Measurements from ENCODE around the gene RDH13.
A peak's percentile ranks its signal among the peaks of the same experiment; 100 is the strongest.
"Not testable (repeated sequence)": the region's sequence is repeated elsewhere in the genome, so short reads cannot be mapped to it uniquely, and the experiment has no call there.

The RDH13 gene, protein sequence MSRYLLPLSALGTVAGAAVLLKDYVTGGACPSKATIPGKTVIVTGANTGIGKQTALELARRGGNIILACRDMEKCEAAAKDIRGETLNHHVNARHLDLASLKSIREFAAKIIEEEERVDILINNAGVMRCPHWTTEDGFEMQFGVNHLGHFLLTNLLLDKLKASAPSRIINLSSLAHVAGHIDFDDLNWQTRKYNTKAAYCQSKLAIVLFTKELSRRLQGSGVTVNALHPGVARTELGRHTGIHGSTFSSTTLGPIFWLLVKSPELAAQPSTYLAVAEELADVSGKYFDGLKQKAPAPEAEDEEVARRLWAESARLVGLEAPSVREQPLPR

DNA sequence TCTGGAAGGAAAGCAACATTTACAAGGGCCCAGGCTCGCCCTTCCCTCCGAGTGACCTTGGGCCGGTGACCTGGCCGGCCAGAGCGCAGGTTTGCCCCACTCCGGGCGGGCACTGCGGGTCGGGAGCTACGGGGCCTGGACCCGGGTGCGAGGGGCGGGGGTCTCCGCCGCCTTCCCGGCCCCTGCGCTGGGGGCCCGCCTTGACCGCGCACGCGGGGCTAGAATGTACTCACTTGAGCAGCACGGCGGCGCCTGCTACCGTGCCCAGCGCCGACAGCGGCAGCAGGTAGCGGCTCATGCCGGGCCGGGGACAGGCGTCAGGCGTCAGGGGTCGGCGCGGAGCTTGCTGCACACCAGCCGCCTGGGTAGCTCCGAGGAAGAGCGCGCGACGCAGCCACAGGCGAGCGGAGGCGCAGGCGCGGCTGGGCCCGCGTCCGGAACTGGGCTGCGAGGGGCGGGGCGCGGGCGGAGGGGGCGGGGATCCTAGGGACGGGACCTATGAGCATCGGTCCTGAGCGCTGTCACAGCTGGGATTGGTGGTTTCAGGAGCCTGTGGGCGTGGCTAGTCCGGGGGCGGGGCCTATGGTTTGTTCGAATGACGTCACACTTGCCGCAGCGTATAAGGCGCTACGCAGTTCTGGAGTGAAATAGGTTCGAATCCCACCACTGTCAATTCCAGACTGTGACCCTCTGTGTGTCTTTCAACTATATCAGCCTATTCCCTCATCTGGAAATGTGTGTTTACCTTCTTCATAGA is at the start of gene RDH13:
TSS of gene RDH13 (minus strand) at position 414 of the 757 bp plus-strand sequence. CDS start at position 298, 116 bp downstream.
- peak; percentile 71 to 73 for DNase-seq

DNA sequence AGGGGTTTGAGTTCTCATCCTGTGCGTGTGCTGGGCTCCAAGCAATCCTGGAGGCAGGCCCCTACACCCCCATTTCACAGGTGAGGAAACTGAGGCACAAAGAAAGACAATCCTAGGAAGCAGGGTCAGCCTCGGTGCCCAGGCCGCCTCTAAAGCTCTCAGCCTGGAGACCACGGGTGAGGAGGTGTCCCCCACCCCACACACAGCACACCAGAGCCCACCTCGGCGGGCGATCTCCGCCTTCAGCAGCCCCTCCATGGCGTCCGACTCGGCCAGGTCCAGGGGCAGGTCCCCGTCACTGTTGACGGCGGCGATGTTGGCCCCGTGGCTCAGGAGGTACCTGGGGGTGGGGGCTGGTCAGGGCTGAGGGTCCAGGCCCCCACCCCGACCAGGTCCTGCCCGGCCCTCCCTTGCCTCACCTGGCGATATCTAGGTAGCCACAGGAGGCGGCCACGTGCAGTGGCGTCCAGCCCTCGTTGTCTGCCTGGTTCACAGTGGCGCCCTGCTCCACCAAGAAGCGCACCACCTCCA is 49.4 kb upstream of the RDH13 start:
- DNase-seq: no peak

DNA sequence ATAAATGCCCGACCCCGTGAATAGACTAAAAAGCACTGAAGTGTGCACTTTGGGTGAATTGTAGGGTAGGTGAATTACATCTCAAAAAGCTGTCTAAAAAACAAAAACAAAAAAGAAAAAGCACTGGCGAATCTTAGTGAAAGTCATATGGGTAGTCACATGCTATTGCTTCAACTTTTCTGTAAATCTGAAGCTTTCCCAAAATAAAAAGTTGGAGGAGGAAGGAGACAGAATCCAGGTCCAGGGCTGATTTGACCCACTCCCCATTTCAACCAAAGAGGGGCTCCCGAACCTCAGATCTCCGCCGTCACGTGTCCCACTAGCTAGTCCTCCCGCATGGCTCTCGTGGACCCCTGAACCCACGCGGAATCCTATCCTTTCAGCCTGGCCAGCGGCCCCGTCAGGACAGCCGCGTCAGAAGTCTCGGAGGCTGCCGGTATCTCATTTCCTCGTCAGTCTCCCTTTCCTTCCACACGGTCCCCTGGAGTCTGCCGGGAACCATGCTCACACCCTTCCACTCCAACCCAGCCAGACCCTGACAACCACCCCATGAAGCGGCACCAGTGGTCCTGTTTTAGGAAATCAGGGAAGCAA is 48.4 kb upstream of the RDH13 start:
- DNase-seq: no peak

DNA sequence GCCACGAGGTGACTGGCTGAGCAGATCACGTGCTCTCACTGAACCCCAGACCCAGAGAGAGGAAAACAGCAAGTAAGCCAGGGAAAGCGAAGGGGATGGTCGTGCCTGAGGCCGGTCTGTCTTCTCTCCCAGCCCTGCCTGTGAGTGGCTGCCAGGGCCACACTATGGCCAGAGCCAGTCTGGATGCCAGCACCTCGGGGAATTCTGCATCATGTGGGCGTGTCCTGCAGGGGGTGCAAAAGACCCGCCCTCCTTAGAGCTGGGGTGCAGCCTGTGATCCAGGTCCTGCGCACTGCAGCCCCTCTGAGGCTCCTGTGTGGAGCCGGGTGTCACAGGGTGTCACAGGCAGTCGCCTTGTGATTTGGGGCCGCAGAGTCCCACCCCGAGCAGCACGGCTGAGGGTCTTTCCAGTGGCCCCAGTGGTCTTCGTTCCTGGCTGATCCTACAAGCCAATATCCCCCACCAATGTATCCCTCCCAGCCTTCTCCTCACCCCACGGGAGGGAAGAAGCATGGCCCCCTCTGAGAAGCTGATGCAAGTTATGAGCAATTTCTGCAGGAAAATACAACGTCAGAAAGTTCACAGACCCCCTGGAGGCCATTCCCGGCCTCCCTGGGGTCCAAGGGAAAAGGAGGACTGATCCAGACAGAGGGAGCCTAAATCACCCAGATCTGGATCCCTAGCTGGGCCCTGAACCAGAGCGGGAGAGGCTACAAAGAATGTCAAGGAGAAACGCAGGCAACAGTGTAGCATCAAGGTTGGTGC is 46.8 kb upstream of the RDH13 start:
- DNase-seq: no peak

DNA sequence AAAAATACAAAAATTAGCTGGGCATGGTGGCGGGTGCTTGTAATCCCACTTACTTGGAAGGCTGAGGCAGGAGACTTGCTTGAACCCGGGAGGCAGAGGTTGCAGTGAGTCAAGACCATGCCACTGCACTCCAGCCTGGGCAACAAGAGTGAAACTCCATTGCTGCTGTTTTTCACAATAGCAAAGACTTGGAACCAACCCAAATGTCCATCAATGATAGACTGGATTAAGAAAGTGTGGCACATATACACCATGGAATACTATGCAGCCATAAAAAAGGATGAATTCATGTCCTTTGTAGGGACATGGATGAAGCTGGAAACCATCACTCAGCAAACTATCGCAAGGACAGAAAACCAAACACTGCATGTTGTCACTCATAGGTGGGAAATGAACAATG is 44.3 kb upstream of the RDH13 start:
- not testable (repeated sequence) for DNase-seq

DNA sequence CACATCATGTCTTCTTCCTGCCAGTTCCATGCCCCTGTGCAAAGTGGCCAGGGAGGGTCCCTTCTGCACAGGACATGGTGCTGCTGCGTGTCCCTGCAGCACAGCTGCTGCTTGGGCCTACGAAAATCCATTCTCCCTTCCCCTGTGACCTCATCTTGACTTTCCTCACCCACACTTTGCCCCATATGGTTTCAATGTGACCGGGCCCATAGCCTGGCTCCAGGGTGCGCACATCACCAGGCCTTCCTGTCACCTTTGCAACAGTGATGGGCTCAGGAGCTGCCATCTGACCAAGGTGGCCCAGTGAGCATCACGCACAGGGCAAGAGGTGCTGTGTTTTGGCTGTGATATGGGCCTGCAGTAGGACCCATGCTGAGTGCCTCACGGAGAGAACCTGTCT is 43.6 kb upstream of the RDH13 start:
- no peak for DNase-seq

DNA sequence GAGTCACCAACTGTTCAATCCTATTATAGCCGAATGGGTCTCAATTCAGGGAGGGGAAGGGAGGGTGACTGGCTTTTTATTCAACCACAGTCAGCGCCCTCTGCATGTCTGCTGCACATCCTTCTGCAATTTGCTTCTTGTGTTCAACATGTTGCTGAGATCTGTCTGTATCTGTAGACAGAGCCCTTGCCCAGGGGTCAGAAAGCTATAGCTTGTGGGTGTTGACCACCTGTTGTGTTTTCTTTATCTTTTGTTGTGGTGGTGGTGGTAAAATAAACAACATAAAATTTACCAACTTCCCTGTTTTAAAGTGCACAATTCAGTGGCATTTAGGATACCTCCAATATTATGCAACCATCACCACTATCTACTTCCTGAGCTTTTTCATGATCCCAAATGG is 42.3 kb upstream of the RDH13 start:
- no peak for DNase-seq

DNA sequence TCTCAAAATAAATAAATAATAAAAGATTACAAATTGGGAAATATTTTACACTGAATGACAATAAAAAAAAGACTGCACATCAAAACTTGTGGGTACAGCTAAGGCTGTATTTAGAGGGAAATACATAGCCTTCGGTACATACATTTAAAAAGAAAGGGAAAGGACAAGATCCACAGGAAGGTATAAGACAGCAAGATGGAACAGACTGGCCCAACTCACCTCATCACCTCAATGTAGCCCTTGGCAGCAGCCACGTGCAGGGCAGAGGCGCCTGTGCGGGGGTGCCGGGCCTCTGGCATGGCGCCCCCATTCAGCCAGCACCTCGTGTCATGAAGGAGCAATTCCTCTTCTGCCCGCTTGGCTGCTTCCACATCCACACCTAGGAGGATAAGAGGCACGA is 40.2 kb upstream of the RDH13 start:
- no peak for DNase-seq

DNA sequence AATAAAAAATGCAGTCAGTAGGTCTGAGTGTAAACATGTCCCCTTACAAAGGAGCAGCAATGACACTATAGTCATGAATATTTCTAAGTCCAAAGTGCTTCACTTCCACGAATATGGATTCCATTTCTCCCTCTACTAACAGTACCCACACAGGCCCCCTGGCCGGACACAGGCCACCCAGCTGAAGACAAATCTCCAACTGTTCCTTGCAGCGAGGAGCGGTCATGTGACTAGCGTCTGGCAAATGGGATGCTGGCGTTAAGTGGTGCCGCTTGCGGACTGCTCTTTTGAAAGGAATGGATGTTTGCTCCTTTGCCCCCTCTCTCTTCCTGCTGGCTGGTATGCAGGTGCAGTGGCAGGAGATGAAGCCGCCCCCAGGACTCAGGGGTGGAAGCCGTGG is 38.3 kb upstream of the RDH13 start:
- peak in 1 of 2 donors; percentile 8 for DNase-seq

DNA sequence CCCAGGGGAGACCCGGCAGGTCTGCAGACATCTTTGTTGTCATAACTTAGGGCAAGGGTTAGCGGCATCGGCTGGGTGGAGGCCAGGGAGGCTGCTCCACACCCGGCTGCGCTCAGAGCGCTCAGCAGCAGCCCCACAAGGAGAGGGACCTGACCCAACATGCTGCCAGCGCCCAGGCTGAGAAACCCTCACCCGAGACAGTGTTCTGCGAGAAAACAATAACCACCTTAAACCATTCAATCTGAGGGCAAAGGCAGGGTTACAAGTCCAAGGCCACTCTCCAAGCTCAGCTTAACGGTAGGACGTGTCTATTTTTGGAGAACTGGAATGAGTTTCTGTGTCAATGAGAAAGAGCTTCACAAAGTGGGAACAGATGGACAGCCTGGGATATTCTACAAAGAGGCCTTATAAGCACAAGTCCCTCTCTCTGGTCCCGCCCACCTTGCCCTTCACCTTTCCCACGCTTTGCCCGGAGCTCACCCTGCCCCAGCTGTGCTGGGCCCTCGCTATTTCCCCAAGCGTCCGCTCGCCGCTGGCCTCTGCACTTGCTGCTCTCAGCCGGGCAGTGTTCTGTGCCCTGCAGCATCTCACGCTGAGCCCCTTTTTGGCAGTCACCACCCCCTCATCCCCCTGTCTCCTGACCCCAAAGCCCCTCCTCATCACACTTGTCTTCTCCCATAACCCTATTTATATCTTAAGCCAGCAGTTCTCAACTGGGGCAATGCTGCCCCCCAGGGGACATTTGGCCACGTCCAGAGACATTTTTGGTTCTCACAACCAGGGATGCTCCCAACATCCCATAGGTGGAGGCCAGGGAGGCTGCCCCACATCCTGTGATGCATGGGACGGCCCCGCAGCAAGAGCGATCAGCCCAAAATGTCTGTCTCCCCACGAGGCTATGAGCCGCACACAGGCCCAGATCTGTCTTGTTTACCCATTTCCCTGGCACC is 36.9 kb upstream of the RDH13 start:
- DNase-seq: no peak

DNA sequence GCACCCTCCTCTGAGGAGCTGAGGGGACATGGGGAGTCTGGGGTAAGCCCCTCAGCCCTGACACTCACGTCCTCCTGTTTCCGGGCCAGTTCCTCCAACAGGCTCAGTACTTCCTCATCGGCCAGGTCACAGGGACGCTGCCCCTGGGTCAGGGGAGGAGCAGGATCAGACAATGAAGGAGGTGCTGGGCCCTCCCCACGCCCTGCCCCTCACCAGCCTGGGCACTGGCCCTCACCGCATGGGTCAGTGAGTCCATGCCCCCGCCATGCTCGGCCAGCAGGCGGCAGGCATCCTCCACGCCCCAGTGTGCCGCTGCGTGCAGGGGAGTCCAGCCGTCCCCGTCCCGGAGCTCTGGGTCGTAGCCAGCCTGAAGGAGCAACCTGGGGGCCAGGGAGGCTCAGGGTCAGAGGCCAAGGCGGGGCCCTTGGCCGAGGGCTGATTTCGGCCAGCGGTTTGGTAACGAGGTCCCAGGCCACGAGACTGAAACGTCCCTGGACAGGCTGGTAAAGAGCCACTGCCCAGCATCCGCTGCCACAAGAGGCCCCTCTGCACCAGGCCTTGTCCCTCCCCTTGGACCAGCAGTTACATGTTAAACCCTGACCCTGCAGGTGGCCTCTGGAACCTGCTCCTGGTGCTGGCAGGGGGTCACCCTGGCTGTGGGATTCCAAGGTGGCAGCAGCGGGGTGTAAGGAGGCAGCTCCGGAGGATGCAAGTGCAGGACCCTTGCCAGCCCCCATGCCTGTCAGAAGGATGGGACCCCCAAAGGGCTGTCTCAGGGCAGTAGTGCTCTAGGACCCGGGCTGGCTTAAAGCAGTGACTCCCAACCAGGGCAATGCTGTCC is 36.0 kb upstream of the RDH13 start:
- no peak for DNase-seq

DNA sequence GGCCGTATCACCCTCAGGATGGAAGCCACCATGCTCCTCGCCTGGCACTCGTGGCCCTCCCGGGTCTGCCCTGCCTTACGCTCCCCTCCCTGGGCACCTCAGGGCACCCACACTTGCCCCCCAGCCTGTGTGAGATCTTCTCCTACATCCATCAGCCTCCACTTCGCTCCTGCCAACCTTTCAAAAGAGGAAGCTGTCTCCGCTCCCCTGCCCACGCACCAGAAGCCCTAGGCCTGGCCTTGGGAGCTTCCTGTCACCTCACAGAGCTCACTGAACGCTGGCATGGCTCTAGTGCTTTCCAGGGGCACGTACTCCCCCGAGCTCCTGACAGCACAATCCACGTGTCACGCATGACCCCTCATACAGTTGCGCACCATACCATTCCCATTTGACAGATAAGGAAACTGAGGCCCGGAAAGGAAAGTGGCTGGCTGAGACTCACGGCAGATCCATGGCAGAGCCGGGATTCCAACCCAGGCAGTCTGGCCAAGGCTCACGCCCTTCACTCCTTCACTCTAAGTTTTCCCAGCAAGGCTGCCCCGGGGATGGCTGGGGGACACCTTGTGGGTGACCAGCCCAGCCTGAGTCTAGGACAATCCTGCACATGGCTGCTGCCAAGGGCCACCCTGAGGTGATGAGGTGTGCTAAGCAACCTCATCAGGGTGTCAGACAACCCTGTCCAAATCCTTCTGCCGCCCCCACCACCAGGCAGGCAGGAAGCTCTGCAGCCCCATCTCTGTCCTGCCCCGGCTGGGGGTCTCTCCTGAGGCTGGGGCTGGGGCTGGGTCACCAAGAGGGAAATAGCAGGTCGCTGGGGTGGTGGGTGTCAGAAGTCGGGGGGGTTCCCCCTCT is 35.1 kb upstream of the RDH13 start:
- DNase-seq: no peak

DNA sequence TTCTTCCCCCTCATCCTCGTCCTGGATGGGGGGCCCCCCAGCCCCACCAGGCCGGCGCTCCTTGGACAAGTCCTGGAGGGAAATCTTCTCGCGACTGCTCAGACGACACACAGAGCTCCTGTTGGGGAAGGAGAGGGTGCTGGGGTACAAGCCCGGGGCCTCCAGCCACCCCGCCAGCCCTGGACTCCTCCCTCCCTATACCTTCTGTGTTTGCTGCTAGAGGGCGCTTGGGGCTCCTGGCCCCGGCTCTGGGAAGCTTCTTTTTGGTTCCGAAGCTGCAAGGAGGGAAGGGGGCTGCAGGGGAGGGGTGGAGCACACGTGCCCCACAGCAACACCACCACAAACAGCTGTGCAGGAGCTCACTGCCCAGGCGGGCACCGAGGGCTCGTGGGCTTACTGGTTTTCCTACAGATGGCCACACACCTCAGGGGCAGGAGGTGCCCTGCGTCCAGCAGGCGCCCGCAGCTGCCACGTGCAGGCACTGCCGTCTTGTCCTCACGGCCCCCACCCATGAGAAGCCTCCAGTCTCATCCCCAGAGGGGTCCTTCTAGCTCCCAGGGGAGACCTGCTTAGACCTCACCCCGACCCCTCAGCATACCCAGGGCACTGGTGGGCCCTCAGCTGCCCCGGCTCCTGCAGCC is 33.2 kb upstream of the RDH13 start:
- no peak for DNase-seq

DNA sequence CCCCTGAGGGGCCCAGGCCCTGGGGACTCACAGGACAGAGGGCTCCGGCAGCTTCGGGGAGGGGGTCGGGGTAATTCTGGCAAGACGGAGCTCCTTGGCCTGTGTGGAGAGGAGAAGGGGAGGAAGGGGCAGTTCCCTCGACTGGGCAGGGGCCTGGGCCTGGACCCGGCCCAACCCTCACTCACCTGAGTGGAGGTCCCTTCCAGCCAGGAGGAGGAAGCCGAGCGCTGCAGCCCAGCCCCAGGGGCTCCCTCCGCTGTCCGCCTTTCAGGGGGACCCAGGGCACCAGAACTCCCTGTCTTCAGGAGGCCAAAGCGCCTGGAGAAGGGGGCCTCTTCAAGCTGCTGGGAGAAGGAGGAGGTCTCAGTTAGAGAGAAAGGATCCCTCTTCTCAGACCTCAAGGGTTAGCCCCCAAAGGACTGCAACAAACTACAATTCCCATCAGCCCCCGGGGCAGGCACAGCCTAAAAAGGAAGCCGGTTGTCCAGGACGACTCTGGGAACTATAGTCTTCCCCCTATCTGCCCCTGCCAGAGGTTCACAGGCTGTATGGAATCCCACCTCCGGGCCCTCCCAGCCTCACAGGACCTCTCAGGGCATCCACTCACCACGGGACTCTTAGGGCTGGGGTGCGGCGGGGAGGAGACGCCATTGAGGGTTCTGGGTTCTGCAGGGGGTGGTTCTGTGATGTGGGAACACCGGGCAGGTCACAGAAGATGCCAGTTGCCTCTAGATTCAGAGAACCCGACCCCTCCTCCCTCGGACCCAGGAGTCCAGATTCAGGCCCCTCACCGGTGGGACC is 32.5 kb upstream of the RDH13 start:
- DNase-seq: no peak

DNA sequence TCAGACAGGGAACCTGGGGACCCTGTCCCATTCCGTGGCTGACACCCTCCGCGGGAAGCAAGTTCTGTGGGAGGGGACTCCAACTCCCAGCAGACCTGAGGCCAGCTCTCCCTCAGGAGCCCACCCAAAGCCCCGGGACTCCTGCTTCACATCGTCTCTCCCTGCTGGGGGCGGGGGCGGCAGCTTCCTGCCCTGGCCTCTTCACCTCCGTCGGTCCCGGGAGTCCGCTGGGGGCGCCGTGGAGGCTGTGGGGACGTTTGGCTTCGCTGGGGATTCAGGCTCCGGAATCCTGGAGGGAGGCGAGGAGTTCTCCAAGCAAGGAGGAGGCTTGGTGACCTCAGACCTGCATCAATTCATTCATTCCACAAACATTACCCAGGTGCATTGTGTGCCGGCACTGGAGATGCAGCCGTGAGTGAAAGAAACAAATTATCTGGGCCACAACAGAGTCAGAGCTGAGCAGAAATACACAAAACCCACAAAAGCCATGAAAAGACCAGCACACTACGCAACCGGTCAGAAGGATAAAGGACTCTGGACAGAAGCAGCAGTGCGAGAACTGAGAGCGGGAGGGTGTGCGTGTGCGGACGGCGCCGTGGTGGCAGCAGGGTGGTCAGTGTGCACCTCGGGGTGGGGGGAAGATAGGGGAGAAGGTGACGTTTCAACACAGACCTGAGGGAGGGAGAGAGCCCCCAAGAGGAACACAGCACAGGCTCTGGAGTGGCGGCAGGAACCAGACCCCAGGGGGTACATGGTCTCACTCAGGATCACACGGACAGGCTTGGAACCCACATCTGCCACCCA is 31.7 kb upstream of the RDH13 start:
- no peak for DNase-seq

DNA sequence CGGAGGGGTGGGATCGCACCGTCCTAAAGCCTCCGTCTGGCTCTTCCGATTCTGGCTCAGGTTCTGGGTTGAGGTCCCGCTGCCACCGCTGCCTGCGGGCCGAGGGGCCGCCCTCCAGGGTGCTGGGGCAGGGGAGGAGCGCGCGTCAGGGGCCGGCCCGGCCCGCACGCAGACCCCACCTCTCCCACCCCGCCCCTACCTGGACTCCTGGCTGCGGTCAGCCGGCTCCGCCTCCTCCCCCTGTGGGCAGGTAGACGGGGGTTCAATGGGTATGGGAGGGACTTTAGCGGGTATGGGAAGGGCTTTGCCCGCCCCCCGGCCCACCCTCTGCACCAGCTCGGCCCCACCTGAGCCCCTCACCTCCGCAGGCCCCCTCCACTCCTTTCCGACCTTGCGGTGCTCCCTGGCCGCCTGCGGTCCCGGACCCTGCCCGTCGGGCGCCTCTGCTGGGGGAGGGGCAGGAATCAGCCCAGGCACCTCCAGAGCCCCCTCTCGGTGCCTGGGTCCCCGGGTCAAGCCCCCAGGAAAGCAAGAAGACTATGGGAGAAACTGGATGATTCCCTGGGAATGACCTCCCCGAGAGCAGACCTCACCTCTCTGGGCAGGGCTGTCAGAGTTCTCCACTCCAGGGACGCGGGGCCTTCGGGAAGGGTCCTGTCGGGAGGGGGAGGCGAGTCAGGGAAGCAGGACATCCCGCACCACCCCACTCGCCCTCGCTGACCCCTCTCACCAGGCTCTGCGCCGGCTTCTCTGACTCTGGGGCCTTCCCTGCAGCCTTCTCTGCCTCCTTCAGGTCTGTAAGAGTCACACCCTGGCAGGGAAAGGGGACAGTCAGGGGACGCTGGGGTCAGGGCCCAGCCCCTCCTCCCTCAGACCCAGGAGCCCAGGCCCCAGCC is 29.7 kb upstream of the RDH13 start:
- DNase-seq: no peak

Measured in hippocampal formation (tissue), 2 donors.